K562 (cell line): ENCODE data around the gene CPT1B. TPM values are rescaled to one million over a fixed set of nuclear protein-coding genes. Genes with fewer than 3 reads are reported as not detected.

Experiments
- ATAC-seq: fragments of 200-7000 bp; cut with Tn5 transposase; 3 replicates; pipeline ENCODE4 v1.9.1; 2020; ENCODE audit warnings: moderate library complexity
- BruUV-seq: library from RNA; stranded (reverse); fragments of 400-500 nt; replicated peaks from 2 replicates; lab custom pipeline; 2021; lab: Mats Ljungman, UMichigan
- CTCF ChIA-PET: fragments of 300-600 bp; formaldehyde crosslinking; extraction: SDS; loops from one replicate; lab custom pipeline; 2021; ENCODE audit warnings: low intra/inter-chr PET ratio; lab: Yijun Ruan, JAX
- POLR2A ChIA-PET: fragments of 300-600, 350-650 bp; sonication (Branson Sonifier 250); formaldehyde crosslinking; extraction: SDS; loops from one replicate; lab custom pipeline; 2021; ENCODE audit warnings: antibody characterized with exemption, inconsistent platforms; lab: Yijun Ruan, JAX
- DNase-seq, 4 experiments: peaks; one replicate each; pipeline versions ENCODE4 v3.0.0 to v3.0.0-alpha.2; 2011 to 2018; ENCODE audit warnings: low spot score in 3 of 4, mixed read lengths in 3 of 4; ENCODE audit errors: extremely low read depth in 1 of 4
- FAIRE-seq: peaks from 2 replicates; lab custom pipeline; 2011; peaks lifted over from hg19 to GRCh38; lab: Jason Lieb, UNC
- H2AFZ ChIP-seq: 2 replicates; pipeline ENCODE4 v1.6.0; 2011; ENCODE audit warnings: low read depth, low read length, control low read depth, inconsistent platforms
- H3K27ac ChIP-seq: fragments of 200-600 bp; 3 replicates; pipeline ENCODE4 v1.8.0; 2011; ENCODE audit warnings: low read depth, mild to moderate bottlenecking, control low read depth, inconsistent platforms, low read length, moderate library complexity, mixed read lengths; ENCODE audit errors: extremely low read depth
- H3K27me3 ChIP-seq, 2 experiments: fragments of 300-600 bp in 1 of 2; 2 replicates in 1 of 2; 3 replicates in 1 of 2; pipeline versions ENCODE4 v1.6.0 to v1.8.0; 2011; ENCODE audit warnings: inconsistent platforms in 2 of 2, low read length in 2 of 2, mild to moderate bottlenecking in 1 of 2, mixed read lengths in 1 of 2, moderate library complexity in 1 of 2; ENCODE audit not compliant: control insufficient read depth in 2 of 2, insufficient read depth in 2 of 2
- H3K36me3 ChIP-seq: fragments of 300-600 bp; 3 replicates; pipeline ENCODE4 v1.8.0; 2011; ENCODE audit warnings: mild to moderate bottlenecking, low read length, inconsistent platforms; ENCODE audit not compliant: control insufficient read depth, insufficient read depth
- H3K4me1 ChIP-seq, 2 experiments: fragments of 200-600 bp in 1 of 2; replicated peaks in 1 of 2; 2 replicates in 1 of 2; 3 replicates in 1 of 2; pipeline versions ENCODE4 v1.5.1 to v1.8.0; 2011; ENCODE audit warnings: inconsistent platforms in 2 of 2, low read length in 2 of 2, mild to moderate bottlenecking in 1 of 2, mixed read lengths in 1 of 2, moderate library complexity in 1 of 2; ENCODE audit not compliant: control insufficient read depth in 2 of 2, insufficient read depth in 2 of 2
- H3K4me2 ChIP-seq: 2 replicates; pipeline ENCODE4 v1.6.1; 2011; ENCODE audit warnings: low read length, control low read depth, inconsistent platforms, mixed read lengths; ENCODE audit not compliant: insufficient read depth
- H3K4me3 ChIP-seq: fragments of 200-600 bp; sonication (generic), shearing (Covaris generic); 2 replicates; pipeline ENCODE4 v1.5.1; 2016; ENCODE audit warnings: control low read depth, inconsistent platforms
- H3K79me2 ChIP-seq: fragments of 200-600 bp; 3 replicates; pipeline ENCODE4 v1.8.0; 2011; ENCODE audit warnings: low read length, inconsistent platforms; ENCODE audit not compliant: control insufficient read depth, insufficient read depth
- H3K9ac ChIP-seq, 2 experiments: 2 replicates each; pipeline versions ENCODE4 v1.6.0 to v1.6.1; 2011; ENCODE audit warnings: low read depth in 2 of 2, low read length in 2 of 2, control low read depth in 1 of 2, inconsistent platforms in 1 of 2, mild to moderate bottlenecking in 1 of 2, mixed read lengths in 1 of 2; ENCODE audit not compliant: insufficient read depth in 1 of 2
- H3K9me1 ChIP-seq: one replicate; pipeline ENCODE4 v1.6.0; 2011; ENCODE audit warnings: inconsistent platforms, mild to moderate bottlenecking, low read length, moderate library complexity; ENCODE audit not compliant: control insufficient read depth, insufficient read depth
- H3K9me3 ChIP-seq: replicated peaks from 2 replicates; pipeline ENCODE4 v1.5.1; 2011; ENCODE audit warnings: low read depth, low read length, inconsistent platforms; ENCODE audit not compliant: control insufficient read depth, insufficient read depth
- H4K20me1 ChIP-seq: replicated peaks from 2 replicates; pipeline ENCODE4 v1.6.1; 2011; ENCODE audit warnings: low read length, inconsistent platforms, mixed read lengths; ENCODE audit not compliant: control insufficient read depth, insufficient read depth
- BCL6 ChIP-seq: fragments of 250-450 bp; sonication (Bioruptor Pico); IDR thresholded peaks from 2 replicates; pipeline ENCODE4 v1.4.0; 2020
- CBX8 ChIP-seq: fragments of 200-600 bp; sonication (generic); IDR thresholded peaks from 2 replicates; pipeline ENCODE4 v1.6.1; 2012; ENCODE audit warnings: borderline replicate concordance, mixed run types, low read depth, mild to moderate bottlenecking, moderate library complexity, mixed read lengths, low read length, control low read depth, inconsistent platforms; ENCODE audit not compliant: poor library complexity, severe bottlenecking; ENCODE audit errors: extremely low read depth
- ETV5 ChIP-seq: sonication (generic); formaldehyde crosslinking; IDR thresholded peaks from 2 replicates; pipeline ENCODE4 v1.4.0; 2020; ENCODE audit warnings: low read depth, mild to moderate bottlenecking, missing genetic modification reagents
- HES1 ChIP-seq: fragments of 450-650 bp; IDR thresholded peaks from 2 replicates; pipeline ENCODE4 v1.6.1; 2016; ENCODE audit warnings: low read depth, mild to moderate bottlenecking, moderate library complexity
- IRF2 ChIP-seq: sonication (generic); formaldehyde crosslinking; IDR thresholded peaks from 2 replicates; pipeline ENCODE4 v1.8.1; 2022; ENCODE audit warnings: mild to moderate bottlenecking, missing genetic modification reagents
- RNF2 ChIP-seq: sonication (generic); IDR thresholded peaks from 2 replicates; pipeline ENCODE4 v1.6.1; 2016
- XRCC3 ChIP-seq: fragments of 450-650 bp; IDR thresholded peaks from 2 replicates; pipeline ENCODE4 v1.6.1; 2017; ENCODE audit warnings: mild to moderate bottlenecking, moderate library complexity
- YBX1 ChIP-seq: fragments of 450-650 bp; IDR thresholded peaks from 2 replicates; pipeline ENCODE4 v1.7.1; 2016; ENCODE audit warnings: mild to moderate bottlenecking
- ZFP1 ChIP-seq: fragments of 450-650 bp; formaldehyde crosslinking; IDR thresholded peaks from 2 replicates; pipeline ENCODE4 v1.4.0; 2020; ENCODE audit warnings: mild to moderate bottlenecking, mixed read lengths
- ZNF79 ChIP-seq: fragments of 250-450 bp; sonication (Bioruptor Pico); IDR thresholded peaks from 2 replicates; pipeline ENCODE4 v1.4.0; 2020; ENCODE audit warnings: low read depth, mild to moderate bottlenecking, moderate library complexity
- WGBS: fragments of 100-300 bp; shearing (Covaris generic); methylation state at CpG from one replicate; pipeline ENCODE4 v1.1.6; 2016; ENCODE audit warnings: low coverage, mixed read lengths; ENCODE audit not compliant: insufficient coverage; ENCODE audit errors: missing lambda C conversion rate; 5-methylcytosine and 5-hydroxymethylcytosine counted together
- in situ Hi-C: fragments of 300-500 bp; cut with MboI; formaldehyde crosslinking; loops from 4 replicates; pipeline ENCODE4 v1.15.0; 2018; ENCODE audit warnings: inconsistent platforms, mixed read lengths
- intact Hi-C: fragments of 100-400 bp; cut with micrococcal nuclease; formaldehyde crosslinking; loops from 2 replicates; pipeline ENCODE4 v1.14.2; 2022
- polyA plus RNA-seq, 8 experiments: library from polyadenylated mRNA; depleted of rRNA in 4 of 8; stranded (reverse) in 5 of 8; unstranded in 3 of 8; fragments of >200 nt; fragmentation: Nextera tagmentation in 2 of 8; fragmentation: Illumina TruSeq in 1 of 8; extraction: Ambion mirVana in 2 of 8; extraction: Trizol in 1 of 8; gene quantifications; 2 replicates each; pipeline versions ENCODE4 v1.2.1 to v1.2.3, GENCODE V29; 2011 to 2014; ENCODE audit warnings: inconsistent platforms in 1 of 8, missing spikeins in 1 of 8
- total RNA-seq, 7 experiments: library from RNA; depleted of rRNA in 6 of 7; stranded (reverse); fragments of >200 nt in 6 of 7; fragmentation: Illumina TruSeq in 2 of 7; extraction: Trizol in 2 of 7; gene quantifications; 2 replicates each; pipeline versions ENCODE4 v1.2.1 to v1.2.3, GENCODE V29; 2011 to 2021; ENCODE audit warnings: low replicate concordance in 1 of 7
- TF ChIP-seq, protein P1 (sequence below), 3 experiments: IDR thresholded peaks in 2 of 3; conservative IDR thresholded peaks in 1 of 3; 2 replicates each; pipeline ENCODE4 v1.5.1; 2011 to 2012; ENCODE audit warnings: low read length in 3 of 3, mild to moderate bottlenecking in 3 of 3, control low read depth in 2 of 3, improper control_type of control experiment in 1 of 3, inconsistent platforms in 1 of 3, low read depth in 1 of 3, mixed read lengths in 1 of 3, moderate library complexity in 1 of 3; ENCODE audit not compliant: insufficient read depth in 2 of 3
- TF ChIP-seq, protein P2 (sequence below): fragments of 450-650 bp; formaldehyde crosslinking; IDR thresholded peaks from 2 replicates; pipeline ENCODE4 v1.4.0; 2020; ENCODE audit warnings: mild to moderate bottlenecking, moderate library complexity

The CPT1B gene
- total and polyA plus RNA-seq, 9 of the 15 experiments (the other 6 are each of a cell fraction or from before 2014, with no cell fraction given) = 0.35 to 6.1 (median 2.6) TPM

- in situ Hi-C loops (no loop called here), intact Hi-C loops (no loop called here)
- Histone ChIP-seq H3K36me3 (no peaks in the 10 kb centered on the region), H3K79me2 (no peaks in the 10 kb centered on the region), H3K4me1 (peaks cover 13 to 15% of the 10 kb centered on the region in 2 experiments), H4K20me1 (no peaks in the 10 kb centered on the region), H3K27ac (no peak overlapping the region), H2AFZ (no peak overlapping the region), H3K9ac (no peak overlapping the region), H3K9me3 (no peaks in the 10 kb centered on the region), H3K9me1 (no peaks in the 10 kb centered on the region), H3K27me3 (no peaks in the 10 kb centered on the region), H3K4me2 (no peak overlapping the region), H3K4me3 (no peak overlapping the region)
- FAIRE-seq (no peak), DNase-seq (no peak), ATAC-seq (no peak)
- BruUV-seq = no TSS peak
- ChIA-PET CTCF (no interaction called here), POLR2A (interaction anchor here (1.3 to 2.1 kb wide), 4 partner anchors 11 to 19 kb away, joined by 3 to 8 read pairs (median 5); no protein-coding TSS in a partner anchor)
- TF ChIP-seq CBX8 (no peak), ZNF79 (CRISPR knock-in tag) (no peak), BCL6 (CRISPR knock-in tag) (no peak)
- WGBS = 54% methylated on average over 7 of the region's 10 CpGs
Observed at GRCh38 chr22:50540381-50540780, 37.8 kb downstream of the CPT1B start.

GRCh38 chr22:50537765-50538164, 40.5 kb downstream of the CPT1B start:
- DNase-seq (no peak), FAIRE-seq (no peak), ATAC-seq (no peak)
- 92% methylated on average over 11 of the region's 13 CpGs for WGBS
- Histone ChIP-seq H3K36me3 (no peaks in the 10 kb centered on the region), H3K4me3 (no peak overlapping the region), H2AFZ (no peak overlapping the region), H3K4me1 (peaks cover 12 to 25% of the 10 kb centered on the region in 2 experiments), H3K9me1 (no peaks in the 10 kb centered on the region), H3K4me2 (no peak overlapping the region), H3K9me3 (no peaks in the 10 kb centered on the region), H3K79me2 (no peaks in the 10 kb centered on the region), H3K9ac (no peak overlapping the region), H3K27ac (no peak overlapping the region), H3K27me3 (no peaks in the 10 kb centered on the region), H4K20me1 (no peaks in the 10 kb centered on the region)
- POLR2A ChIA-PET = interaction anchor here (1.4 kb wide), 1 partner anchor 12 kb away, joined by 5 read pairs; the partner anchor contains the start of gene SCO2
- intact Hi-C loops (no loop called here), in situ Hi-C loops (no loop called here)
- BruUV-seq = no TSS peak
- CTCF ChIA-PET = no interaction called here
- TF ChIP-seq, protein P1, sequence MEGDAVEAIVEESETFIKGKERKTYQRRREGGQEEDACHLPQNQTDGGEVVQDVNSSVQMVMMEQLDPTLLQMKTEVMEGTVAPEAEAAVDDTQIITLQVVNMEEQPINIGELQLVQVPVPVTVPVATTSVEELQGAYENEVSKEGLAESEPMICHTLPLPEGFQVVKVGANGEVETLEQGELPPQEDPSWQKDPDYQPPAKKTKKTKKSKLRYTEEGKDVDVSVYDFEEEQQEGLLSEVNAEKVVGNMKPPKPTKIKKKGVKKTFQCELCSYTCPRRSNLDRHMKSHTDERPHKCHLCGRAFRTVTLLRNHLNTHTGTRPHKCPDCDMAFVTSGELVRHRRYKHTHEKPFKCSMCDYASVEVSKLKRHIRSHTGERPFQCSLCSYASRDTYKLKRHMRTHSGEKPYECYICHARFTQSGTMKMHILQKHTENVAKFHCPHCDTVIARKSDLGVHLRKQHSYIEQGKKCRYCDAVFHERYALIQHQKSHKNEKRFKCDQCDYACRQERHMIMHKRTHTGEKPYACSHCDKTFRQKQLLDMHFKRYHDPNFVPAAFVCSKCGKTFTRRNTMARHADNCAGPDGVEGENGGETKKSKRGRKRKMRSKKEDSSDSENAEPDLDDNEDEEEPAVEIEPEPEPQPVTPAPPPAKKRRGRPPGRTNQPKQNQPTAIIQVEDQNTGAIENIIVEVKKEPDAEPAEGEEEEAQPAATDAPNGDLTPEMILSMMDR (IDR thresholded peaks at IDR 0.05 in 2 of 3, conservative IDR thresholded peaks at IDR 0.05 in 1 of 3; ENCODE audit: insufficient read depth in 2 of 3, low read depth in 1 of 3, low read length in 3 of 3) = no peak
- no peak for TF ChIP-seq HES1
- TF ChIP-seq ZNF79 (CRISPR knock-in tag) = no peak
- TF ChIP-seq YBX1 = no peak
- TF ChIP-seq ZFP1 = no peak
- TF ChIP-seq IRF2 = no peak
- TF ChIP-seq, protein P2, sequence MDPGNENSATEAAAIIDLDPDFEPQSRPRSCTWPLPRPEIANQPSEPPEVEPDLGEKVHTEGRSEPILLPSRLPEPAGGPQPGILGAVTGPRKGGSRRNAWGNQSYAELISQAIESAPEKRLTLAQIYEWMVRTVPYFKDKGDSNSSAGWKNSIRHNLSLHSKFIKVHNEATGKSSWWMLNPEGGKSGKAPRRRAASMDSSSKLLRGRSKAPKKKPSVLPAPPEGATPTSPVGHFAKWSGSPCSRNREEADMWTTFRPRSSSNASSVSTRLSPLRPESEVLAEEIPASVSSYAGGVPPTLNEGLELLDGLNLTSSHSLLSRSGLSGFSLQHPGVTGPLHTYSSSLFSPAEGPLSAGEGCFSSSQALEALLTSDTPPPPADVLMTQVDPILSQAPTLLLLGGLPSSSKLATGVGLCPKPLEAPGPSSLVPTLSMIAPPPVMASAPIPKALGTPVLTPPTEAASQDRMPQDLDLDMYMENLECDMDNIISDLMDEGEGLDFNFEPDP = no peak
- TF ChIP-seq XRCC3 = no peak
- TF ChIP-seq ETV5 (CRISPR knock-in tag) = no peak
- no peak for TF ChIP-seq RNF2
